ENCODE results near the gene FSD1. TPM values are rescaled to one million over a fixed set of nuclear protein-coding genes. Genes with fewer than 3 reads are reported as not detected.

The FSD1 gene
- total and polyA plus RNA-seq, 9 of the 15 experiments (the other 6 are each of a cell fraction or from before 2014, with no cell fraction given): 0.11 to 1.9 (median 0.94) TPM; not detected in 1

- TF ChIP-seq CEBPG (CRISPR knock-in tag; IDR thresholded peaks at IDR 0.05) (no peak), CEBPG (tag; conservative IDR thresholded peaks at IDR 0.05 in 1 of 2, IDR thresholded peaks at IDR 0.05 in 1 of 2) (no peak), MAFG (tag; conservative IDR thresholded peaks at IDR 0.05) (no peak), ZNF174 (CRISPR knock-in tag; IDR thresholded peaks at IDR 0.05) (no peak), ZNF253 (CRISPR knock-in tag; conservative IDR thresholded peaks at IDR 0.05) (no peak), GABPB1 (CRISPR knock-in tag; IDR thresholded peaks at IDR 0.05) (no peak), RCOR1 (IDR thresholded peaks at IDR 0.05; ENCODE audit: borderline replicate concordance in 1 of 2, low read depth in 2 of 2, low read length in 2 of 2) (peak in 1 of 2 experiments; percentile 73; a peak in 1 of 4 replicates)
- TF ChIP-seq, protein P1, sequence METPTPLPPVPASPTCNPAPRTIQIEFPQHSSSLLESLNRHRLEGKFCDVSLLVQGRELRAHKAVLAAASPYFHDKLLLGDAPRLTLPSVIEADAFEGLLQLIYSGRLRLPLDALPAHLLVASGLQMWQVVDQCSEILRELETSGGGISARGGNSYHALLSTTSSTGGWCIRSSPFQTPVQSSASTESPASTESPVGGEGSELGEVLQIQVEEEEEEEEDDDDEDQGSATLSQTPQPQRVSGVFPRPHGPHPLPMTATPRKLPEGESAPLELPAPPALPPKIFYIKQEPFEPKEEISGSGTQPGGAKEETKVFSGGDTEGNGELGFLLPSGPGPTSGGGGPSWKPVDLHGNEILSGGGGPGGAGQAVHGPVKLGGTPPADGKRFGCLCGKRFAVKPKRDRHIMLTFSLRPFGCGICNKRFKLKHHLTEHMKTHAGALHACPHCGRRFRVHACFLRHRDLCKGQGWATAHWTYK (CRISPR knock-in tag; IDR thresholded peaks at IDR 0.05): no peak
Observed at GRCh38 chr19:4288091-4288777, 16.2 kb upstream of the FSD1 start (continued).

- ChIA-PET POLR2A (interaction anchor here (0.6 to 1.6 kb wide), 3 partner anchors 10 to 269 kb away, joined by 3 to 4 read pairs (median 3); partner anchors contain the start of genes FSD1 and TMIGD2), CTCF (ENCODE audit: low intra/inter-chr PET ratio) (no interaction called here)
- Histone ChIP-seq H3K4me1 (replicated peaks in 1 of 2; ENCODE audit: control insufficient read depth in 2 of 2, insufficient read depth in 2 of 2, low read length in 2 of 2) (peaks cover 6 to 22% of the 10 kb centered on the region in 2 experiments; a peak in 4 of 5 replicates), H4K20me1 (replicated peaks; ENCODE audit: control insufficient read depth, insufficient read depth, low read length) (no peaks in the 10 kb centered on the region), H3K36me3 (ENCODE audit: control insufficient read depth, insufficient read depth, low read length) (no peaks in the 10 kb centered on the region), H3K79me2 (ENCODE audit: control insufficient read depth, insufficient read depth, low read length) (no peaks in the 10 kb centered on the region), H3K4me2 (ENCODE audit: insufficient read depth, low read length) (no peak overlapping the region), H3K9ac (ENCODE audit: insufficient read depth in 1 of 2, low read depth in 2 of 2, low read length in 2 of 2) (peak overlapping the region in 1 of 2 experiments; percentile 1; a peak in 1 of 4 replicates), H3K4me3 (no peak overlapping the region), H2AFZ (ENCODE audit: low read depth, low read length) (no peak overlapping the region; the same call in 1 of the 2 replicates), H3K9me3 (replicated peaks; ENCODE audit: control insufficient read depth, insufficient read depth, low read depth, low read length) (no peaks in the 10 kb centered on the region), H3K27me3 (ENCODE audit: control insufficient read depth in 2 of 2, insufficient read depth in 2 of 2, low read length in 2 of 2) (peaks cover 3 to 8% of the 10 kb centered on the region in 2 experiments; a peak in 2 of 5 replicates), H3K27ac (ENCODE audit: extremely low read depth, low read depth, low read length) (no peak overlapping the region), H3K9me1 (ENCODE audit: control insufficient read depth, insufficient read depth, low read length) (no peaks in the 10 kb centered on the region)
- FAIRE-seq: no peak
- TF ChIP-seq BMI1 (IDR thresholded peaks at IDR 0.05; ENCODE audit: low read length) (no peak), RNF2 (IDR thresholded peaks at IDR 0.05) (no peak), RFX1 (IDR thresholded peaks at IDR 0.05) (peak; percentile 57), ZNF507 (tag; conservative IDR thresholded peaks at IDR 0.05) (no peak)
- in situ Hi-C loops (cut with MboI): no loop called here
- intact Hi-C loops (cut with micrococcal nuclease): no loop called here
- no TSS peak for BruUV-seq (replicated peaks)
- DNase-seq (ENCODE audit: extremely low read depth in 1 of 4, low spot score in 3 of 4): no peak
- no peak for ATAC-seq
- WGBS (ENCODE audit: insufficient coverage, low coverage, missing lambda C conversion rate): 35% methylated on average over 8 of the region's 8 CpGs
Observed at GRCh38 chr19:4291184-4291732, 13.1 kb upstream of the FSD1 start.
